Cardiac muscle cell (in vitro differentiated cells and primary cell): Measurements from ENCODE around the gene WRAP73. TPM values are rescaled to one million over a fixed set of nuclear protein-coding genes. Genes with fewer than 3 reads are reported as not detected.
"Not testable (repeated sequence)": the region's sequence is repeated elsewhere in the genome, so short reads cannot be mapped to it uniquely, and the experiment has no call there.

Source experiments
- DNase-seq, 2 donors: peaks; one replicate each; pipeline versions ENCODE4 v3.0.0 to v3.0.0-alpha.2; 2010 to 2017; ENCODE audit warnings: low read depth in 1 of 2, low spot score in 1 of 2
- H3K27ac ChIP-seq: fragments of 200-600 bp; sonication (generic); 2 replicates; pipeline ENCODE4 v1.5.1; 2016
- H3K27me3 ChIP-seq: fragments of 200-600 bp; sonication (generic); 2 replicates; pipeline ENCODE4 v1.6.0; 2016; ENCODE audit warnings: control low read depth
- H3K36me3 ChIP-seq: fragments of 200-600 bp; sonication (generic); 2 replicates; pipeline ENCODE4 v1.5.1; 2016; ENCODE audit warnings: control low read depth
- H3K4me1 ChIP-seq: fragments of 200-600 bp; sonication (generic); 2 replicates; pipeline ENCODE4 v1.8.1; 2017; ENCODE audit warnings: low read depth, mild to moderate bottlenecking, mixed run types
- H3K4me3 ChIP-seq: fragments of 200-600 bp; sonication (generic); 2 replicates; pipeline ENCODE4 v1.5.1; 2016; ENCODE audit warnings: mild to moderate bottlenecking
- H3K9me3 ChIP-seq: fragments of 200-600 bp; sonication (generic); 2 replicates; pipeline ENCODE4 v1.5.1; 2017; ENCODE audit warnings: low read depth, mild to moderate bottlenecking, control low read depth
- polyA plus RNA-seq: library from polyadenylated mRNA; unstranded; fragments of >200 nt; fragmentation: Nextera tagmentation; extraction: Ambion mirVana; gene quantifications from 2 replicates; pipeline ENCODE4 v1.2.1, GENCODE V29; 2016
- total RNA-seq: library from RNA; depleted of rRNA; stranded (reverse); fragments of >200 nt; gene quantifications from 2 replicates; pipeline ENCODE4 v1.2.3, GENCODE V29; 2016
- TF ChIP-seq, protein P1 (sequence below): IDR thresholded peaks from 2 replicates; pipeline ENCODE4 v1.5.1; 2012; ENCODE audit warnings: low read depth, mild to moderate bottlenecking, low read length

WRAP73 gene
- total and polyA plus RNA-seq, 2 experiments from 2014 or later: 21.6 to 25.9 TPM

DNA sequence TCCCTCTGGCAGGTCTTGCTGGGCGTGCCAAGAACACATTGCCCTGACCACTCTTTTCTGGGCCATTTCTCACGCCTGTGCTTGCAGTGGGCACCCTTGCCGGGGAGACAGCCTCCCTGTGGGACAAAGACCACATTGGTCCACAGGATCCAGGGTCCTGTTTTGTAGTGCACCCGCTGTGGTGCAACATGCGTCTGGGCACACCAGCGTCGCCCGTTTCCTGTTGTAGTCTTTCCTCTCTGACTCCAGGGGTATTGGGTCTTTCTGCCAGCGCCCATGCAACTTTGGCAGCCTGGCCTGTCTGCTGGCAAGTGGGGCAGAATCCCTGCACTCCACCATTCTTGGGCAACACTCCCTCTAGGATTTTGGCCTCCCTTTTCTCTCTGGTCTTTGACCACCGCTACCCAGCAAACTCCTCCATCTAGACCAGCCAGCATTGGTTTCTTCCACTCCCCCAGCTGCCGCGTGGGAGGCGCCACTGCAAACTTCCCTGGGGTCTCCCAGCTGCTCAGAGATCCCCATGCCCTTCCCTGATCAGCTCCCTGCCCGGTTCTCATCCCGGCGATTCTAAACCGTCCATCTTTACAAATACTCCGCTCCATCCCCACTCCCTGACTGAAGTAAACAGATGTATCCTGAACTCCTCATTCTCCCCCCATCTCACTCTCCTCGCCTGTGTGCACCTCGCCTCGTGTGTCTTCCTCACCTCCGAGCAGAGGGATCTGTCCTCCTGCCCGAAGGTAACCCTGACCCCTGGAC is 26.3 kb downstream of the WRAP73 start:
- DNase-seq: no peak
- H3K27ac ChIP-seq: no peak overlapping the region

DNA sequence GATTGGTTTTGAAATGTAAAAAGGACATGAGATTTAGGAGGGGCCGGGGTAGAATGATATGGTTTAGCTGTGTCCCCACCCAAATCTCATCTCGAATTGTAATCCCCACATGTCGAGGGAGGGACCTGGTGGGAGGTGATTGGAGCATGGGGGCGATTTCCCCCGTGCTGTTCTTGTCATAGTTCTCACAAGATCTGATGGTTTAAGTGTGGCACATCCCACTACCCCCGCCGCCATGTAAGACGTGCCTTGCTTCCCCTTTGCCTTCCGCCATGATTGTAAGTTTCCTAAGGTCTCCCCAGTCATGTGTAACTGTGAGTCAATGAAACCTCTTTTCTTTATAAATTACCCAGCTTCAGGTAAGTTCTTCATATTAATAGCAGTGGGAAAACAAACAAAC is 27.8 kb downstream of the WRAP73 start:
- not testable (repeated sequence) for H3K27me3 ChIP-seq, DNase-seq, H3K9me3 ChIP-seq, H3K36me3 ChIP-seq, H3K4me3 ChIP-seq, H3K4me1 ChIP-seq, H3K27ac ChIP-seq

More for the DNA sequence above, 26.3 kb downstream of the WRAP73 start:
- H3K4me1 ChIP-seq: peaks cover 8% of the 10 kb centered on the region
- TF ChIP-seq, protein P1, sequence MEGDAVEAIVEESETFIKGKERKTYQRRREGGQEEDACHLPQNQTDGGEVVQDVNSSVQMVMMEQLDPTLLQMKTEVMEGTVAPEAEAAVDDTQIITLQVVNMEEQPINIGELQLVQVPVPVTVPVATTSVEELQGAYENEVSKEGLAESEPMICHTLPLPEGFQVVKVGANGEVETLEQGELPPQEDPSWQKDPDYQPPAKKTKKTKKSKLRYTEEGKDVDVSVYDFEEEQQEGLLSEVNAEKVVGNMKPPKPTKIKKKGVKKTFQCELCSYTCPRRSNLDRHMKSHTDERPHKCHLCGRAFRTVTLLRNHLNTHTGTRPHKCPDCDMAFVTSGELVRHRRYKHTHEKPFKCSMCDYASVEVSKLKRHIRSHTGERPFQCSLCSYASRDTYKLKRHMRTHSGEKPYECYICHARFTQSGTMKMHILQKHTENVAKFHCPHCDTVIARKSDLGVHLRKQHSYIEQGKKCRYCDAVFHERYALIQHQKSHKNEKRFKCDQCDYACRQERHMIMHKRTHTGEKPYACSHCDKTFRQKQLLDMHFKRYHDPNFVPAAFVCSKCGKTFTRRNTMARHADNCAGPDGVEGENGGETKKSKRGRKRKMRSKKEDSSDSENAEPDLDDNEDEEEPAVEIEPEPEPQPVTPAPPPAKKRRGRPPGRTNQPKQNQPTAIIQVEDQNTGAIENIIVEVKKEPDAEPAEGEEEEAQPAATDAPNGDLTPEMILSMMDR: no peak
- no peaks in the 10 kb centered on the region for H3K9me3 ChIP-seq
- peaks cover 15% of the 10 kb centered on the region for H3K36me3 ChIP-seq
- H3K4me3 ChIP-seq: peak overlapping the region; percentile 99
- no peaks in the 10 kb centered on the region for H3K27me3 ChIP-seq

DNA sequence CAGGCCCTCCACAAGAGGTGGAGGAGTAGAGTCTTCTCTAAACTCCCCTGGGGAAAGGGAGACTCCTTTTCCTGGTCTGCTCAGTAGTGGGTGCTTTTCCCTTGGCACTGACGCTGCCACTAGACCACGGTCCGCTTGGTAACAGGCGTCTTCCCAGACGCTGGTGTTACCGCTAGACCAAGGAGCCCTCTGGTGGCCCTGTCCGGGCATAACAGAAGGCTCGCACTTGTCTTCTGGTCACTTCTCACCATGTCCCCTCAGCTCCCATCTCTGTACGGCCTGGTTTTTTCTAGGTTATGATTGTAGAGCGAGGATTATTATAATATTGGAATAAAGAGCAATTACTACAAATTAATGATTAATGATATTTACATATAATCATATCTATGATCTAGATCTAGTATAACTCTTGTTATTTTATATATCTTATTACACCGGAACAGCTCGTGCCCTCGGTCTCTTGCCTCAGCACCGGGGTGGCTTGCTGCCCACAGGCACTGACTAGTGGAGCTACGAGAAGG is 28.7 kb downstream of the WRAP73 start:
- H3K4me3 ChIP-seq: not testable (repeated sequence)
- DNase-seq: peak; percentile 35 to 48

DNA sequence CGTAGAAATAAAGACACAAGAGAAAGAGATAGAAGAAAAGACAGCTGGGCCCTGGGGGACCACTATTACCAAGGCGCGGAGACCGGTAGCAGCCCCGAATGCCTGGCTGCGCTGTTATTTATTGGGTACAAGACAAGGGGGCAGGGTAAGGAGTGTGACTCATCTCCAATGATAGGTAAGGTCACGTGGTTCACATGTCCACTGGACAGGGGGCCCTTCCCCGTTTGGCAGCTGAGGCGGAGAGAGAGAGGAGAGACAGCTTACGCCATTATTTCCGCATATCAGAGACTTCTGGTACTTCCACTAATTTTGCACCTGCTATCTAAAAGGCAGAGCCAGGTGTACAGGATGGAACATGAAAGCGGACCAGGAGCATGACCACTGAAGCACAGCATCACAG is 29.2 kb downstream of the WRAP73 start:
- DNase-seq: no peak
- no peak overlapping the region for H3K27ac ChIP-seq
- H3K4me1 ChIP-seq: peaks cover 6% of the 10 kb centered on the region
- TF ChIP-seq, protein P1: no peak
- no peaks in the 10 kb centered on the region for H3K36me3 ChIP-seq
- no peaks in the 10 kb centered on the region for H3K27me3 ChIP-seq
- H3K4me3 ChIP-seq: no peak overlapping the region
- no peaks in the 10 kb centered on the region for H3K9me3 ChIP-seq

More for the DNA sequence above, 28.7 kb downstream of the WRAP73 start:
- not testable (repeated sequence) for H3K4me1 ChIP-seq, H3K9me3 ChIP-seq, H3K36me3 ChIP-seq, H3K27ac ChIP-seq, H3K27me3 ChIP-seq
- TF ChIP-seq, protein P1: peak; percentile 64

DNA sequence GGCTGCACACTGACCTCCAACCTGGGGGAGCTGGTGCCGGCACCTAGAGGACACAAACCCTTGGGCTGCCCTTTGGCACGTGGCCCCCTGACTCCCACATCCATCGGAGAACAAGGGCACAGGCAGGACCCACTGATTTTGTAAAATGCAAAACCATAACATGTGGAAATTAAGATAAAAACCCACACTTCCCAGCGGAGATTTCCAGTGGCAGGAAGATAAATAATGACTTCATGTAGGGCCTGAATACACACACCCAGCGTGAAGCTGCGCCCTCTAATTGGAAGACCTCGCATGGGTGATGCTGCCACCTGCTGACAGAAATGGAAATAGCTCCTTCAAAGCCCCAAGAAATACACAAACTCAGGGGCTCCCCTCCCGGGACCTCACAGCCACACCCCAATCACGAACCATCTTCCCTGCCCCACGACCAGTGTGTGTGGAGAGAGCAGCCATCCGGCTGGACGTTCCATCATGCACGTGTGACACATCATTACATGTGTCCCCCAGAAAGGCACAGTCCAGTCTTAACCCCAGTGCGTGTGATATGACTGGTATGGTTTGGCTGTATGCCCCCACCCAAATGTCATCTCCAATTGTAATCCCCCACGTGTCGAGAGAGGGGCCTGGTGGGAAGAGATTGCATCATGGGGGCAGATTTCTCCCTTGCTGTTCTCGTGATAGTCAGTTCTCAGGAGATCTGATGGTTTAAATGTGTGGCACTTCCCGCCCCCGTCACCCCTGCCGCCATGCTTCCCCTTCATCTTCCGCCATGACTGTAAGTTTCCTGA is 30.8 kb downstream of the WRAP73 start:
- TF ChIP-seq, protein P1: peak; percentile 78
- peak; percentile 82 to 83 for DNase-seq
- Histone ChIP-seq H3K27me3 (no peaks in the 10 kb centered on the region), H3K27ac (no peak overlapping the region), H3K4me3 (no peak overlapping the region), H3K36me3 (no peaks in the 10 kb centered on the region), H3K9me3 (no peaks in the 10 kb centered on the region), H3K4me1 (peaks cover 12% of the 10 kb centered on the region)

DNA sequence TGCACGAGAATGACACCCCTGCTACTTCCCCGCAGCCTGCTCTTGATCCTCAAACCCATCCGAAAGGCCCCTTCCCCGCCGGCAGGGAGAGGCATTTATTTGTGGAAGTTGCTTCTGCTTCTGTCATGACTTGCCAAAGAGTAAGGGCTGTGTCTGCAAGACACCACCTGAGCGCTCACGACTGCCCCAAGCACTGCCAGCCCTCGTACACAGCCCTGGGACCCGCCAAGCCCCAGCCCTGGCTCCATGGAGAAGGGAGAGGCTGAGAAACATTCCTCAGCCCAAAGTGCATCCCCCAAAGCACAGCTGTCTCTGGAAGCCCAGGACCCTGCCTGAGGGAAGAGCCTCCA is 31.4 kb downstream of the WRAP73 start:
- DNase-seq: no peak
- no peaks in the 10 kb centered on the region for H3K36me3 ChIP-seq
- no peaks in the 10 kb centered on the region for H3K27me3 ChIP-seq
- no peak overlapping the region for H3K4me3 ChIP-seq
- H3K4me1 ChIP-seq: peaks cover 13% of the 10 kb centered on the region
- TF ChIP-seq, protein P1: no peak
- H3K27ac ChIP-seq: no peak overlapping the region
- H3K9me3 ChIP-seq: no peaks in the 10 kb centered on the region
